HepG2 (cell line): ENCODE measurements around the gene CDK2AP2. TPM values are rescaled to one million over a fixed set of nuclear protein-coding genes. Genes with fewer than 3 reads are reported as not detected.

Experiments
- ELF1 ChIP-seq: sonication (generic); formaldehyde crosslinking; IDR thresholded peaks from 2 replicates; pipeline ENCODE4 v1.4.0; 2020; ENCODE audit warnings: missing genetic modification reagents
- FOXO1 ChIP-seq: sonication (generic); formaldehyde crosslinking; IDR thresholded peaks from 2 replicates; pipeline ENCODE4 v1.4.0; 2020; ENCODE audit warnings: missing genetic modification reagents
- HCFC1 ChIP-seq: fragments of 150-350 bp; IDR thresholded peaks from 2 replicates; pipeline ENCODE4 v1.6.1; 2014; ENCODE audit warnings: low read depth, low read length
- HHEX ChIP-seq: IDR thresholded peaks from 2 replicates; pipeline ENCODE4 v1.6.1; 2016; ENCODE audit warnings: control low read depth
- HNF4G ChIP-seq, 2 experiments: sonication (generic) in 1 of 2; formaldehyde crosslinking in 1 of 2; IDR thresholded peaks; 2 replicates each; pipeline versions ENCODE4 v1.4.0 to v1.6.1; 2011 to 2020; ENCODE audit warnings: borderline replicate concordance in 2 of 2, low read depth in 2 of 2, mild to moderate bottlenecking in 2 of 2, low read length in 1 of 2, missing genetic modification reagents in 1 of 2, moderate library complexity in 1 of 2
- HNRNPL ChIP-seq: fragments of 200-400 bp; formaldehyde crosslinking; IDR thresholded peaks from 2 replicates; pipeline ENCODE4 v1.6.1; 2017; ENCODE audit warnings: mild to moderate bottlenecking, low read depth, low read length
- HOMEZ ChIP-seq: IDR thresholded peaks from 2 replicates; pipeline ENCODE4 v1.6.1; 2016; ENCODE audit warnings: low read depth
- KDM1A ChIP-seq: IDR thresholded peaks from 2 replicates; pipeline ENCODE4 v1.6.1; 2016; ENCODE audit warnings: missing compliant biosample characterization
- NCOA1 ChIP-seq: sonication (generic); formaldehyde crosslinking; IDR thresholded peaks from 2 replicates; pipeline ENCODE4 v1.9.0; 2021; ENCODE audit warnings: missing genetic modification reagents
- NFAT5 ChIP-seq: sonication (generic); formaldehyde crosslinking; IDR thresholded peaks from 2 replicates; pipeline ENCODE4 v1.4.0; 2020; ENCODE audit warnings: missing genetic modification reagents
- RBAK ChIP-seq: sonication (generic); formaldehyde crosslinking; IDR thresholded peaks from 2 replicates; pipeline ENCODE4 v1.5.1; 2020; ENCODE audit warnings: mild to moderate bottlenecking, missing genetic modification reagents
- RELA ChIP-seq: sonication (generic); formaldehyde crosslinking; IDR thresholded peaks from 2 replicates; pipeline ENCODE4 v1.4.0; 2020; ENCODE audit warnings: missing genetic modification reagents
- SOX5 ChIP-seq: IDR thresholded peaks from 2 replicates; pipeline ENCODE4 v1.6.1; 2016; ENCODE audit warnings: borderline replicate concordance
- SP2 ChIP-seq: sonication (generic); formaldehyde crosslinking; IDR thresholded peaks from 2 replicates; pipeline ENCODE4 v1.5.1; 2020; ENCODE audit warnings: mild to moderate bottlenecking, missing genetic modification reagents
- SRF ChIP-seq: IDR thresholded peaks from 2 replicates; pipeline ENCODE4 v1.6.1; 2011; ENCODE audit warnings: mild to moderate bottlenecking, low read depth, low read length, moderate library complexity
- TRIM24 ChIP-seq: sonication (generic); formaldehyde crosslinking; IDR thresholded peaks from 2 replicates; pipeline ENCODE4 v1.8.0; 2022; ENCODE audit warnings: mild to moderate bottlenecking, missing genetic modification reagents
- XBP1 ChIP-seq: sonication (generic); formaldehyde crosslinking; IDR thresholded peaks from 2 replicates; pipeline ENCODE4 v1.5.0; 2020; ENCODE audit warnings: missing genetic modification reagents
- ZBTB25 ChIP-seq: IDR thresholded peaks from 2 replicates; pipeline ENCODE4 v1.6.1; 2018; ENCODE audit warnings: missing genetic modification reagents
- ZNF292 ChIP-seq: sonication (generic); formaldehyde crosslinking; IDR thresholded peaks from 2 replicates; pipeline ENCODE4 v1.8.1; 2022; ENCODE audit warnings: mild to moderate bottlenecking, low read depth, missing genetic modification reagents, borderline replicate concordance
- ZNF331 ChIP-seq: sonication (generic); formaldehyde crosslinking; IDR thresholded peaks from 2 replicates; pipeline ENCODE4 v1.4.0; 2020; ENCODE audit warnings: missing genetic modification reagents
- ZNF34 ChIP-seq: sonication (generic); formaldehyde crosslinking; IDR thresholded peaks from 2 replicates; pipeline ENCODE4 v1.4.0; 2020; ENCODE audit warnings: mild to moderate bottlenecking, missing genetic modification reagents, borderline replicate concordance
- ZNF367 ChIP-seq: sonication (generic); formaldehyde crosslinking; IDR thresholded peaks from 2 replicates; pipeline ENCODE4 v1.4.0; 2020; ENCODE audit warnings: missing genetic modification reagents, borderline replicate concordance
- ZNF737 ChIP-seq: sonication (generic); formaldehyde crosslinking; IDR thresholded peaks from 2 replicates; pipeline ENCODE4 v1.5.0; 2020; ENCODE audit warnings: missing genetic modification reagents, mild to moderate bottlenecking, borderline replicate concordance
- ZNF772 ChIP-seq: sonication (generic); formaldehyde crosslinking; IDR thresholded peaks from 2 replicates; pipeline ENCODE4 v1.5.0; 2020; ENCODE audit warnings: mild to moderate bottlenecking, missing genetic modification reagents
- polyA plus RNA-seq, 8 experiments: library from polyadenylated mRNA; depleted of rRNA in 3 of 8; stranded (reverse) in 7 of 8; unstranded in 1 of 8; fragments of >200 nt; fragmentation: Illumina TruSeq in 4 of 8; extraction: Trizol in 4 of 8; gene quantifications; 2 replicates each; pipeline versions ENCODE4 v1.2.1 to v1.2.3, GENCODE V29; 2011 to 2016; ENCODE audit warnings: low read depth in 4 of 8, missing spikeins in 1 of 8, mixed read lengths in 1 of 8; ENCODE audit not compliant: insufficient read depth in 1 of 8
- total RNA-seq, 5 experiments: library from RNA; depleted of rRNA; stranded (reverse); fragments of >200 nt; fragmentation: Illumina TruSeq; extraction: Trizol; gene quantifications; 2 replicates each; pipeline ENCODE4 v1.2.3, GENCODE V29; 2016; ENCODE audit warnings: low read depth in 1 of 5

The CDK2AP2 gene
- total and polyA plus RNA-seq, 2 of the 13 experiments (the other 11 are each of a cell fraction or from before 2014, with no cell fraction given) = 15.0 to 23.2 TPM

GRCh38 chr11:67463680-67464410 lies 44.1 kb downstream of the CDK2AP2 start (continued):
- 0 out of 2 replicates have a peak, but pooled peaks have one; percentile 47 for TF ChIP-seq RELA (CRISPR knock-in tag)
- TF ChIP-seq ZNF34 = no peak
- peak; percentile 97 for TF ChIP-seq HNRNPL
- TF ChIP-seq ZNF367 (CRISPR knock-in tag) = no peak
- TF ChIP-seq HNF4G (IDR thresholded peaks at IDR 0.05; ENCODE audit: borderline replicate concordance, low read depth, low read length) = no peak
- 0 out of 2 replicates have a peak, but pooled peaks have one; percentile 51 for TF ChIP-seq HNF4G (CRISPR knock-in tag; IDR thresholded peaks at IDR 0.05; ENCODE audit: borderline replicate concordance, low read depth)
- no peak for TF ChIP-seq HCFC1
- TF ChIP-seq HOMEZ (CRISPR knock-in tag) = 0 out of 2 replicates have a peak, but pooled peaks have one; percentile 37
- TF ChIP-seq SP2 (CRISPR knock-in tag) = no peak
- peak; percentile 49; the same call in 1 of the 2 replicates for TF ChIP-seq ELF1
- no peak for TF ChIP-seq RBAK (CRISPR knock-in tag)
- no peak for TF ChIP-seq KDM1A (CRISPR knock-in tag)
- TF ChIP-seq ZBTB25 = no peak
- peak; percentile 17; the same call in 1 of the 2 replicates for TF ChIP-seq HHEX (CRISPR knock-in tag)
- no peak for TF ChIP-seq TRIM24
- peak; percentile 42; the same call in 1 of the 2 replicates for TF ChIP-seq SOX5 (CRISPR knock-in tag)
- no peak for TF ChIP-seq NCOA1 (CRISPR knock-in tag)
- TF ChIP-seq FOXO1 (CRISPR knock-in tag) = no peak
- no peak for TF ChIP-seq ZNF331 (CRISPR knock-in tag)
- TF ChIP-seq SRF = no peak
- no peak for TF ChIP-seq ZNF737 (CRISPR knock-in tag)
- no peak for TF ChIP-seq ZNF772
- no peak for TF ChIP-seq XBP1 (CRISPR knock-in tag)
- TF ChIP-seq ZNF292 = no peak
- TF ChIP-seq NFAT5 (CRISPR knock-in tag) = no peak
